Motor neuron (in vitro differentiated cells): ENCODE measurements around the gene FAM20C. TPM values are rescaled to one million over a fixed set of nuclear protein-coding genes. Genes with fewer than 3 reads are reported as not detected.

Experiments used
- ATAC-seq, 8 experiments: fragments of 200-7000 bp; cut with Tn5 transposase; replicated peaks in 6 of 8; 2 replicates each; pipeline ENCODE4 v1.8.0; 2021; ENCODE audit warnings: mild to moderate bottlenecking in 8 of 8, moderate library complexity in 8 of 8
- H3K27ac ChIP-seq, 2 donors: fragments of 250-450 bp; sonication (Bioruptor Pico); 2 replicates each; pipeline ENCODE4 v1.9.0; 2021; ENCODE audit warnings: antibody characterized with exemption in 2 of 2, mild to moderate bottlenecking in 2 of 2, moderate library complexity in 1 of 2
- H3K4me1 ChIP-seq, 2 donors: fragments of 250-450 bp; sonication (Bioruptor Pico); replicated peaks in 1 of 2; 2 replicates each; pipeline ENCODE4 v1.6.1; 2021; ENCODE audit warnings: antibody characterized with exemption in 2 of 2, mild to moderate bottlenecking in 2 of 2, moderate library complexity in 1 of 2
- H3K4me3 ChIP-seq, 5 donors: fragments of 250-450 bp; sonication (Bioruptor Pico); 2 replicates each; pipeline ENCODE4 v1.9.0; 2021; ENCODE audit warnings: antibody characterized with exemption in 5 of 5, mild to moderate bottlenecking in 5 of 5, moderate library complexity in 4 of 5
- WGBS, 10 experiments: fragments of 450-650 bp; shearing (Covaris generic); methylation state at CpG; one replicate each; pipeline ENCODE4 v1.0.0; 2022; 5-methylcytosine and 5-hydroxymethylcytosine counted together
- in situ Hi-C, 9 experiments: fragments of 400-800 bp; cut with MboI; loops; one replicate each; pipeline ENCODE4 v1.15.0; 2021; ENCODE audit warnings: low sequenced_read_pairs in 9 of 9, low pct_unique_long_range_greater_than_20kb in 2 of 9; ENCODE audit not compliant: unreplicated experiment in 9 of 9
- total RNA-seq, 8 experiments: library from RNA; unstranded; fragments of 300-600 nt; gene quantifications; 2 replicates each; pipeline versions ENCODE4 v1.2.3 to v1.2.4, GENCODE V29; 2022

The FAM20C gene
- total RNA-seq, 8 experiments from 2014 or later, result 19.0 to 42.1 (median 22.9) TPM

- in situ Hi-C loops, result no loop called here
- 80 to 100% (median 93%) methylated on average over 1 to 3 of the region's 16 CpGs; no CpG with 5 or more reads in 6 of the 10 experiments for WGBS, 10 experiments
- Histone ChIP-seq H3K4me3 (no peak overlapping the region), H3K4me1 (no peaks in the 10 kb centered on the region), H3K27ac (no peak overlapping the region)
- no peak for ATAC-seq
Observed at GRCh38 chr7:247636-248035, 55.3 kb downstream of the FAM20C start.

GRCh38 chr7:248732-249435 lies 56.5 kb downstream of the FAM20C start:
- no peaks in the 10 kb centered on the region for H3K4me1 ChIP-seq
- H3K4me3 ChIP-seq, result no peak overlapping the region
- H3K27ac ChIP-seq, result no peak overlapping the region
- no peak for ATAC-seq
- in situ Hi-C loops, result no loop called here
- 68 to 100% (median 95%) methylated on average over 1 to 7 of the region's 20 CpGs; no CpG with 5 or more reads in 3 of the 10 experiments for WGBS, 10 experiments

GRCh38 chr7:249989-250388 lies 57.6 kb downstream of the FAM20C start:
- Histone ChIP-seq H3K4me3 (no peak overlapping the region), H3K27ac (no peak overlapping the region), H3K4me1 (no peaks in the 10 kb centered on the region)
- WGBS, 10 experiments, result 60 to 100% (median 89%) methylated on average over 1 to 12 of the region's 12 CpGs; no CpG with 5 or more reads in 2 of the 10 experiments
- ATAC-seq, result peak in 1 of 8 experiments; percentile 52
- in situ Hi-C loops, result no loop called here

GRCh38 chr7:250523-250922 lies 58.2 kb downstream of the FAM20C start:
- 80 to 100% (median 100%) methylated on average over 1 to 8 of the region's 15 CpGs; no CpG with 5 or more reads in 4 of the 10 experiments for WGBS, 10 experiments
- H3K4me3 ChIP-seq, result no peak overlapping the region
- ATAC-seq, result no peak
- in situ Hi-C loops, result no loop called here
- H3K27ac ChIP-seq, result no peak overlapping the region
- H3K4me1 ChIP-seq, result no peaks in the 10 kb centered on the region

- Histone ChIP-seq H3K27ac (no peak overlapping the region), H3K4me1 (no peaks in the 10 kb centered on the region), H3K4me3 (no peak overlapping the region)
- no peak for ATAC-seq
- in situ Hi-C loops, result no loop called here
- WGBS, 10 experiments, result 69 to 100% (median 95%) methylated on average over 3 to 17 of the region's 20 CpGs; no CpG with 5 or more reads in 5 of the 10 experiments
Observed at GRCh38 chr7:251005-251404, 58.6 kb downstream of the FAM20C start.

- in situ Hi-C loops, result no loop called here
- H3K27ac ChIP-seq, result no peak overlapping the region
- no peak overlapping the region for H3K4me3 ChIP-seq
- WGBS, 10 experiments, result 71 to 100% (median 91%) methylated on average over 2 to 11 of the region's 21 CpGs; no CpG with 5 or more reads in 4 of the 10 experiments
- no peaks in the 10 kb centered on the region for H3K4me1 ChIP-seq
- ATAC-seq, result no peak
Observed at GRCh38 chr7:251446-252175, 59.2 kb downstream of the FAM20C start.

GRCh38 chr7:252216-252965 lies 60.0 kb downstream of the FAM20C start:
- Histone ChIP-seq H3K4me3 (no peak overlapping the region), H3K4me1 (no peaks in the 10 kb centered on the region), H3K27ac (no peak overlapping the region)
- in situ Hi-C loops, result no loop called here
- 70 to 100% (median 92%) methylated on average over 2 to 5 of the region's 29 CpGs; no CpG with 5 or more reads in 5 of the 10 experiments for WGBS, 10 experiments
- ATAC-seq, result peak in 1 of 8 experiments; percentile 16

GRCh38 chr7:252981-253380 lies 60.6 kb downstream of the FAM20C start:
- in situ Hi-C loops, result no loop called here
- Histone ChIP-seq H3K27ac (no peak overlapping the region), H3K4me1 (no peaks in the 10 kb centered on the region), H3K4me3 (no peak overlapping the region)
- no peak for ATAC-seq
- WGBS, 10 experiments, result 82 to 90% methylated on average over 2 to 5 of the region's 22 CpGs; no CpG with 5 or more reads in 8 of the 10 experiments

- Histone ChIP-seq H3K4me1 (no peaks in the 10 kb centered on the region), H3K27ac (no peak overlapping the region), H3K4me3 (no peak overlapping the region)
- in situ Hi-C loops, result no loop called here
- no peak for ATAC-seq
- 81 to 100% (median 97%) methylated on average over 2 to 12 of the region's 41 CpGs; no CpG with 5 or more reads in 5 of the 10 experiments for WGBS, 10 experiments
Observed at GRCh38 chr7:253581-254336, 61.4 kb downstream of the FAM20C start.

GRCh38 chr7:254337-255037 lies 62.1 kb downstream of the FAM20C start:
- no peak overlapping the region for H3K4me3 ChIP-seq
- no peak overlapping the region for H3K27ac ChIP-seq
- no peaks in the 10 kb centered on the region for H3K4me1 ChIP-seq
- 92 to 100% (median 98%) methylated on average over 1 to 18 of the region's 31 CpGs; no CpG with 5 or more reads in 4 of the 10 experiments for WGBS, 10 experiments
- in situ Hi-C loops, result no loop called here
- no peak for ATAC-seq

GRCh38 chr7:255038-255435 lies 62.7 kb downstream of the FAM20C start:
- no peak overlapping the region for H3K4me3 ChIP-seq
- in situ Hi-C loops, result no loop called here
- H3K4me1 ChIP-seq, result no peaks in the 10 kb centered on the region
- no peak overlapping the region for H3K27ac ChIP-seq
- WGBS, 10 experiments, result 60 to 100% (median 96%) methylated on average over 1 to 11 of the region's 19 CpGs; no CpG with 5 or more reads in 4 of the 10 experiments
- ATAC-seq, result no peak

- 85 to 100% (median 98%) methylated on average over 2 to 10 of the region's 44 CpGs; no CpG with 5 or more reads in 6 of the 10 experiments for WGBS, 10 experiments
- H3K4me3 ChIP-seq, result no peak overlapping the region
- ATAC-seq, result no peak
- in situ Hi-C loops, result no loop called here
- no peaks in the 10 kb centered on the region for H3K4me1 ChIP-seq
- H3K27ac ChIP-seq, result no peak overlapping the region
Observed at GRCh38 chr7:255721-256361, 63.5 kb downstream of the FAM20C start.
